MM.1S (cell line): ENCODE data around the gene DYNLT3.

Experiments used
- DNase-seq: peaks from one replicate; pipeline ENCODE4 v3.0.0-alpha.2; 2015
- H2AFZ ChIP-seq: fragments of 300-600 bp; sonication (generic); 2 replicates; pipeline ENCODE4 v1.6.0; 2016; ENCODE audit warnings: antibody characterized with exemption, low read length
- H3F3A ChIP-seq: fragments of 300-600 bp; sonication (generic); 2 replicates; pipeline ENCODE4 v1.6.1; 2016; ENCODE audit warnings: mild to moderate bottlenecking, antibody characterized with exemption, low read length, moderate library complexity, mixed read lengths; ENCODE audit not compliant: insufficient read depth
- H3K27ac ChIP-seq: fragments of 300-600 bp; sonication (generic); 2 replicates; pipeline ENCODE4 v1.5.1; 2016; ENCODE audit warnings: mild to moderate bottlenecking, low read length
- H3K27me3 ChIP-seq: fragments of 300-600 bp; sonication (generic); replicated peaks from 2 replicates; pipeline ENCODE4 v1.6.0; 2016; ENCODE audit warnings: low read length; ENCODE audit not compliant: insufficient read depth
- H3K36me3 ChIP-seq: fragments of 300-600 bp; sonication (generic); replicated peaks from 2 replicates; pipeline ENCODE4 v1.6.1; 2016; ENCODE audit warnings: mild to moderate bottlenecking, low read length, mixed read lengths; ENCODE audit not compliant: insufficient read depth
- H3K4me1 ChIP-seq: fragments of 300-600 bp; sonication (generic); 2 replicates; pipeline ENCODE4 v1.6.1; 2016; ENCODE audit warnings: low read length, mixed read lengths
- H3K4me2 ChIP-seq: fragments of 300-600 bp; sonication (generic); 2 replicates; pipeline ENCODE4 v1.6.0; 2016; ENCODE audit warnings: low read depth, low read length
- H3K4me3 ChIP-seq: fragments of 300-600 bp; sonication (generic); 2 replicates; pipeline ENCODE4 v1.5.1; 2016; ENCODE audit warnings: low read length, mixed read lengths
- H3K79me2 ChIP-seq: fragments of 300-600 bp; sonication (generic); 2 replicates; pipeline ENCODE4 v1.6.1; 2016; ENCODE audit warnings: mixed run types, low read length, mixed read lengths
- H3K9ac ChIP-seq: fragments of 300-600 bp; sonication (generic); 2 replicates; pipeline ENCODE4 v1.6.1; 2016; ENCODE audit warnings: low read length, mixed read lengths
- H3K9me2 ChIP-seq: fragments of 300-600 bp; sonication (generic); replicated peaks from 2 replicates; pipeline ENCODE4 v1.6.1; 2016; ENCODE audit warnings: mild to moderate bottlenecking, low read length, mixed read lengths; ENCODE audit not compliant: insufficient read depth
- H3K9me3 ChIP-seq: fragments of 300-600 bp; sonication (generic); replicated peaks from 2 replicates; pipeline ENCODE4 v1.6.1; 2016; ENCODE audit warnings: mild to moderate bottlenecking, low read length, mixed read lengths; ENCODE audit not compliant: insufficient read depth
- H4K20me1 ChIP-seq: fragments of 300-600 bp; sonication (generic); 2 replicates; pipeline ENCODE4 v1.6.1; 2016; ENCODE audit warnings: mild to moderate bottlenecking, low read length, moderate library complexity, mixed read lengths; ENCODE audit not compliant: insufficient read depth
- CTCF ChIP-seq: fragments of 300-600 bp; sonication (generic); IDR thresholded peaks from 2 replicates; pipeline ENCODE4 v1.5.1; 2016; ENCODE audit warnings: antibody characterized with exemption, low read length, mixed read lengths
- EZH2 ChIP-seq: fragments of 300-600 bp; sonication (generic); optimal IDR thresholded peaks from 2 replicates; pipeline ENCODE3; 2017; ENCODE audit warnings: low read depth, mild to moderate bottlenecking, antibody characterized with exemption, low read length, mixed read lengths
- EZH2phosphoT487 ChIP-seq: fragments of 300-600 bp; sonication (generic); IDR thresholded peaks from 2 replicates; pipeline ENCODE4 v1.6.1; 2018; ENCODE audit warnings: antibody characterized with exemption, low read length

DYNLT3 gene

GRCh38 chrX:37829721-37830120, 17.6 kb downstream of the DYNLT3 start:
- no peak for DNase-seq
- H3K27ac ChIP-seq, result no peak overlapping the region
- H3K79me2 ChIP-seq, result no peaks in the 10 kb centered on the region
- H4K20me1 ChIP-seq, result no peaks in the 10 kb centered on the region
- no peaks in the 10 kb centered on the region for H3K9me2 ChIP-seq
- TF ChIP-seq EZH2 (no peak), EZH2phosphoT487 (no peak), CTCF (no peak)
- H3K4me3 ChIP-seq, result no peak overlapping the region
- H3K36me3 ChIP-seq, result no peaks in the 10 kb centered on the region
- no peak overlapping the region for H3K9ac ChIP-seq
- H3K4me1 ChIP-seq, result peaks cover 5% of the 10 kb centered on the region
- H3K9me3 ChIP-seq, result no peaks in the 10 kb centered on the region
- H3K4me2 ChIP-seq, result no peak overlapping the region
- H3K27me3 ChIP-seq, result no peaks in the 10 kb centered on the region
- no peak overlapping the region for H2AFZ ChIP-seq
- no peaks in the 10 kb centered on the region for H3F3A ChIP-seq

GRCh38 chrX:37825215-37825842, 22.0 kb downstream of the DYNLT3 start:
- Histone ChIP-seq H2AFZ (no peak overlapping the region), H3F3A (no peaks in the 10 kb centered on the region), H3K27ac (no peak overlapping the region), H3K36me3 (no peaks in the 10 kb centered on the region), H3K4me3 (no peak overlapping the region), H3K9ac (no peak overlapping the region), H3K4me1 (peaks cover 21% of the 10 kb centered on the region), H3K9me2 (no peaks in the 10 kb centered on the region), H3K79me2 (no peaks in the 10 kb centered on the region), H3K9me3 (no peaks in the 10 kb centered on the region), H3K27me3 (no peaks in the 10 kb centered on the region), H3K4me2 (no peak overlapping the region), H4K20me1 (no peaks in the 10 kb centered on the region)
- TF ChIP-seq CTCF (peak; percentile 87), EZH2 (no peak), EZH2phosphoT487 (no peak)
- DNase-seq, result peak; percentile 53

GRCh38 chrX:37824491-37825214, 22.7 kb downstream of the DYNLT3 start:
- Histone ChIP-seq H3K27ac (no peak overlapping the region), H4K20me1 (no peaks in the 10 kb centered on the region), H3K27me3 (no peaks in the 10 kb centered on the region), H3K9ac (no peak overlapping the region), H3K9me2 (no peaks in the 10 kb centered on the region), H3K4me3 (no peak overlapping the region), H3K36me3 (no peaks in the 10 kb centered on the region), H3F3A (no peaks in the 10 kb centered on the region), H3K9me3 (no peaks in the 10 kb centered on the region), H3K79me2 (no peaks in the 10 kb centered on the region), H3K4me2 (no peak overlapping the region), H3K4me1 (peaks cover 24% of the 10 kb centered on the region), H2AFZ (0 out of 2 replicates have a peak overlapping the region, but pooled peaks have one; percentile 19)
- DNase-seq, result no peak
- TF ChIP-seq EZH2phosphoT487, result no peak
- peak; percentile 17; the same call in 1 of the 2 replicates for TF ChIP-seq CTCF
